ENCODE data around the gene TMOD1. TPM values are rescaled to one million over a fixed set of nuclear protein-coding genes. Genes with fewer than 3 reads are reported as not detected.

TMOD1 gene
- total RNA-seq, 1 experiment from 2014 or later, result not detected

DNA sequence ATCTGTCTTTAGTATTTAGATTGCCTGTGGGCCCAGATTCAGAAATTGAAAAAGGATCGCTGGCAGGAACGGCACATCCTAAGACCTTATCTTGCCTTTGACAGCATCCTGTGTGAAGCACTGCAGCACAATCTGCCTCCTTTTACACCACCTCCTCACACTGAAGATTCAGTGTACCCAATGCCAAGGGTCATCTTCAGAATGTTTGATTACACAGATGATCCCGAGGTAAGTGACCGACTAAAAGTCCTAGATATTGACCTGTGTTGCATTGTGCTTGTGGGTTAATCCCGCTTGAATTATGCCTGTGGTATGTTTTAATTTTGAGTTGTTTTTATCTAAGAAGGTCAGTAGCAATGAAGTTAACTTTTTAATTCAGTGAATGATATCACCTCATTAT is 146.5 kb downstream of the TMOD1 start:
- CTCF ChIA-PET, result no interaction called here
- POLR2A ChIA-PET (ENCODE audit: unreplicated experiment), result no interaction called here
- Histone ChIP-seq H3K4me3 (ENCODE audit: low read length) (no peak overlapping the region), H3K9ac (ENCODE audit: low read length) (no peak overlapping the region), H3K9me2 (replicated peaks; ENCODE audit: low read length) (no peaks in the 10 kb centered on the region), H3K79me2 (ENCODE audit: low read length) (no peaks in the 10 kb centered on the region), H3F3A (ENCODE audit: low read length, unreplicated experiment) (no peaks in the 10 kb centered on the region), H3K27ac (ENCODE audit: low read length) (no peak overlapping the region), H2AFZ (ENCODE audit: low read length) (no peak overlapping the region), H3K36me3 (ENCODE audit: low read depth, low read length) (peaks cover 31% of the 10 kb centered on the region), H3K4me2 (ENCODE audit: low read length) (no peak overlapping the region), H3K27me3 (ENCODE audit: low read length) (no peaks in the 10 kb centered on the region), H4K20me1 (ENCODE audit: low read length) (no peaks in the 10 kb centered on the region), H3K4me1 (ENCODE audit: insufficient read depth, low read length) (no peaks in the 10 kb centered on the region), H3K9me3 (ENCODE audit: low read length) (no peaks in the 10 kb centered on the region)
- ATAC-seq, result no peak
- TF ChIP-seq, protein P1, sequence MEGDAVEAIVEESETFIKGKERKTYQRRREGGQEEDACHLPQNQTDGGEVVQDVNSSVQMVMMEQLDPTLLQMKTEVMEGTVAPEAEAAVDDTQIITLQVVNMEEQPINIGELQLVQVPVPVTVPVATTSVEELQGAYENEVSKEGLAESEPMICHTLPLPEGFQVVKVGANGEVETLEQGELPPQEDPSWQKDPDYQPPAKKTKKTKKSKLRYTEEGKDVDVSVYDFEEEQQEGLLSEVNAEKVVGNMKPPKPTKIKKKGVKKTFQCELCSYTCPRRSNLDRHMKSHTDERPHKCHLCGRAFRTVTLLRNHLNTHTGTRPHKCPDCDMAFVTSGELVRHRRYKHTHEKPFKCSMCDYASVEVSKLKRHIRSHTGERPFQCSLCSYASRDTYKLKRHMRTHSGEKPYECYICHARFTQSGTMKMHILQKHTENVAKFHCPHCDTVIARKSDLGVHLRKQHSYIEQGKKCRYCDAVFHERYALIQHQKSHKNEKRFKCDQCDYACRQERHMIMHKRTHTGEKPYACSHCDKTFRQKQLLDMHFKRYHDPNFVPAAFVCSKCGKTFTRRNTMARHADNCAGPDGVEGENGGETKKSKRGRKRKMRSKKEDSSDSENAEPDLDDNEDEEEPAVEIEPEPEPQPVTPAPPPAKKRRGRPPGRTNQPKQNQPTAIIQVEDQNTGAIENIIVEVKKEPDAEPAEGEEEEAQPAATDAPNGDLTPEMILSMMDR (conservative IDR thresholded peaks at IDR 0.05; ENCODE audit: low read depth, low read length), result no peak
- no peak for TF ChIP-seq EZH2phosphoT487 (IDR thresholded peaks at IDR 0.05; ENCODE audit: borderline replicate concordance, low read length)
- no peak for TF ChIP-seq EZH2 (IDR thresholded peaks at IDR 0.05; ENCODE audit: low read length, unreplicated experiment)
- no peak for DNase-seq
- intact Hi-C loops (cut with micrococcal nuclease), result no loop called here
- BruUV-seq (replicated peaks), result no TSS peak

Other genes with a start within 250 kb of the TMOD1 start
- gene CCDC180, start 194.0 kb upstream of the TMOD1 start, total RNA-seq (2014; rRNA removed), result 0.55 and 0.69 TPM in 2 replicates
- gene TDRD7, start 89.6 kb upstream of the TMOD1 start, total RNA-seq (2014; rRNA removed), result 4.2 and 4.3 TPM in 2 replicates
- 7.4 and 11.2 TPM in 2 replicates for gene TSTD2, start 131.7 kb downstream of the TMOD1 start, total RNA-seq (2014; rRNA removed)
- 22.6 and 23.0 TPM in 2 replicates for gene NCBP1, start 132.2 kb downstream of the TMOD1 start, total RNA-seq (2014; rRNA removed)
- gene XPA, start 195.7 kb downstream of the TMOD1 start, total RNA-seq (2014; rRNA removed), result 7.4 and 9.4 TPM in 2 replicates